Astrocyte of the hippocampus (primary cell): ENCODE results near the gene RSPH1.
A peak's percentile ranks its signal among the peaks of the same experiment; 100 is the strongest.
"Not testable (repeated sequence)": the region's sequence is repeated elsewhere in the genome, so short reads cannot be mapped to it uniquely, and the experiment has no call there.

Experiments
- DNase-seq: peaks from one replicate; pipeline ENCODE4 v3.0.0; 2011; ENCODE audit warnings: low read depth, low spot score

RSPH1 gene

DNA sequence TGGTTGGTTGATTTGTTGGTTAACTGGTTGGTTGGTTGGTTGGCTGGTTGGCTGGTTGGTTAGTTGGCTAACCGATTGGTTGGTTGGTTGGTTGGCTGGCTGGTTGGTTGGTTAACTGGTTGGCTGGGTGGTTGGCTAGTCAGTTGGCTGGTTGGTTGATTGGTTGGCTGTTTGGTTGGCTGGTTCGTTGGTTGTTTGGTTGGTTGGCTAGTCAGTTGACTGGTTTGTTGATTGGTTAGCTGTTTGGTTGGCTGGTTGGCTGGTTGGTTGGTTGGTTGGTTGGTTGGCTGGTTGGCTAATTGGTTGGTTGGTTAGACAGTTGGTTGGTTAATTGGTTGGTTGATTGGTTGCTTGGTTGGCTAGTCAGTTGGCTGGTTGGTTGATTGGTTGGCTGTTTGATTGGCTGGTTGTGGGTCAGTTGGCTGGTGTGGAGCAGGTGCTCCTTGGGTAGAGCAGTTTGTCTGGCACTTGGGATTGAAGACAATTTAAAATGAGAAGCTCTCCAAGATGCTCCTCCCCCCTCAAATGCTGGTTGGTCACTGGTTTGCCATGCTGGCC lies 6.9 kb downstream of the RSPH1 start:
- DNase-seq = no peak

DNA sequence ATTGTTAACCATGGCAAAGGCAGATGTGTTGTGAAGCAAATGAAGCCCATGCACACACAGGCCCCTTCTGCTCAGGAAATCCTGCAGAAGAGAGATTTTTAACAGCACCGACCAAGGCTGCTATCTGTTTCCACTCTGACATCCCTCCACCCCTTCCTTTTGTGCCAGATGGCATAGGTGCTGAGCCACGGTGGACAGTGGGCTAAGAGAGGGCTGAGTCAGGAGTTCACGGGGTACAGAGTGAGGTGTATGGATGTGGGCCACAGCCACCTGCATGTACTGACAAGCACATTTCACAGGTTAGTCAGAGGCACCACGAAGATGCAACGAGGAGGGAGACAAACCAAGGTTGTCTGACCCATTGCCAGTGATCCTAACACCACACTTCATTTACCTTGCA lies 9.5 kb downstream of the RSPH1 start:
- DNase-seq = no peak

DNA sequence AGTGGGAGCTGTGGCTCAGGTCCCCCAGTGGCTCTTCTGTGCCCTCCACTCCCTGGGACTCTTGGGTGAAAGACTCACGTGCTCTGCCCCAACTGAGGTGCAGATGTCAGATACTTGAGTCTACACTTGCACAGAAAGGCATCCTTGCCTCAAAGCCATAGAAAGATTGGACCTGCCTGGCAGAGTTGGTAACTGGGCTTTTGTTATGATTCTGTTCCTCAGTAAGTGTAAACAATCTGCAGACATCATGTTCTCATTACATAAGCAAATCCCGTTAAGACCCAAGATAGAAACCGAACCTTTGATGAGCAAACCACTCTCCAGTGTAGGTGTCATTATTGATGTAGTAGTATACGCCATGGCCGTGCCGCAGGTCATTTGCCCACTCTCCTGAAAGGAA lies 10.0 kb downstream of the RSPH1 start:
- DNase-seq = no peak

DNA sequence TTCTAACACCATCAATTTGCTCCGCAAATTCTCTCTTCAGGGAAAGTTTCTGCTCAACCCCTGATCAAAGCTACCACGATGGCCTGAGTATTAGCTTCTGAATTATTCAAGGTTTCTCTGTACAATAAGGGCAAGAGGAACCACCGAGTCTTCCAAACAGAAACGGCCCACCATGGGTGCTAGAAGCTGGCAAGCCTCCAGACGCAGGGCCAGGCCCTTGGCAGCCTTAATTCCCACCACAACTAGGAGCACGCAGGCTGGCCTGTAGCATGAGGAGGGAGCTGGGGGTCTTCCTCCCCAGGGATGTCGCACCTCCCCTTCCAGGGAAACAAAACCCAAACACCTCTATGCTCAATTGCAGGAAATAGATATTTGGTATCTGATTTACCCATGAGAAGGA lies 11.1 kb downstream of the RSPH1 start:
- DNase-seq = no peak

DNA sequence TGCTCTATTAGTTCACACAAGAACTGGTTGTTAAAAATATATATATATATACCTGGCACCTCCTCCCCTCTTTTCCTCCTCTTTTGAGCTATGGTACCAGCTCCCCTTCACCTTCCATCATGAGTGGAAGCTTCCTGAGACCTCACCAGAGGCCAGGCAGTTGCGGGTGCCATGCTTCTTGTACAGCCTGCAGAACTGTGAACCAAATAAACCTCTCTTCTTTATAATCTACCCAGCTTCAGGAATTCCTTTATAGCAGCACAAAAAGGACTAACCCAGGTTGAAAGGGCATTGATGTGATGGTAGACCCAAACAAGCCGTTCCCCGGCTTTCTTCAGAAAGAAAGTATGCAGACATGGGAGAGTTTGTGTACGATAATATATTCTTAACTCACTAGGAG lies 14.9 kb downstream of the RSPH1 start:
- no peak for DNase-seq

DNA sequence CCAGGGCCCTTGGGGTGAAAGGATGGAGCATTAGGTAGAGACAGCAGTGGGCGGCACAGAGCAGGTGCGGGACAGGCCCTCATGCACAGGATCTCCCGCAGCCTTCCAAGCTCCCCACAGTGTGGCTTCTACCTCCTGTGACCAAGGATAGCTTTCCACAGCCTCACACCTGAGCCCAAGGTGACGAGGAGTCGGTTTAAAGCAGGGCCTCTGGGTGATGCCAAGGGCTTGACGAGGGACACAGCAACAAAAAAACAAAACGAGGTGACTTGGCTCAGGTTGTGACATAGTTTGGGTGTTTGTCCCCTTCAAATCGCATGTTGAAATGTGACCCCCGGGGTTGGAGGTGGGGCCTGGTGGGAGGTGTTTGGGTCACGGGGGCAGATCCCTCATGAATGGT lies 15.3 kb downstream of the RSPH1 start:
- no peak for DNase-seq

DNA sequence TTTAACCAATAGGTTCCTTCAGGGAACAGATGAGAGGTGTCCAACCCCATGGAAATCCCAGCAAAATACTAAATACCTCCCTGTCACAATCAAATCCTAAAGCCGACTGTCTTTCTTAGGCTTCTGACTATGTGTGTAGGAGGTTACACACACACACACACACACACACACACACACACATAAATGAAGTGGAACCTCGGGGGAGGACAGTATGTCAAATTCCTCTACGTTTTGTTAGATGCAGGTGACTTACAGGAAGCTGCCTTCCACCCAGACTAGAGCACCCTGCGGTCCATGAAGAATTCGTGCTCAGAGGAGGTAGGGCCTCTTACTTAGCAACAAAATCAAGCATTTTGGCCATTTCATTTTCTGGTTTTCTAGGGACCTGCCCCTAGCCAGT lies 16.4 kb downstream of the RSPH1 start:
- no peak for DNase-seq

DNA sequence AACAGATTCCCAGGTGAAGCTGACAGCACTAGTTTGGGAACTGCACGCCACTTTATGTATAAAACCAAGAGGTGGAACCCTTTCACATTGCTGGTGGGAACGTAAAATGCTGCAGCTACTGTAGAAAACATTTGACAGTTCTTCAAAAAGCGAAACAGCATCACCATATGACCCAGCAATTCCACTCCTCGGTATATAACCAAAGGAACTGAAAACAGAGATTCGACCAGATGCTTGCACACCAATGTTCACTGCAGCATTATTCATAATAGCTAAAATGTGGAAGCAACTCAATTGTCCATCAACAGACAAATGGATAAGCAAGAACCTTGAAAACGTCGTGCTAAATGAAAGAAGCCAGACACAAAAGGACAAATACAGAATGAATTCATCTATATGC lies 17.5 kb downstream of the RSPH1 start:
- DNase-seq = no peak

DNA sequence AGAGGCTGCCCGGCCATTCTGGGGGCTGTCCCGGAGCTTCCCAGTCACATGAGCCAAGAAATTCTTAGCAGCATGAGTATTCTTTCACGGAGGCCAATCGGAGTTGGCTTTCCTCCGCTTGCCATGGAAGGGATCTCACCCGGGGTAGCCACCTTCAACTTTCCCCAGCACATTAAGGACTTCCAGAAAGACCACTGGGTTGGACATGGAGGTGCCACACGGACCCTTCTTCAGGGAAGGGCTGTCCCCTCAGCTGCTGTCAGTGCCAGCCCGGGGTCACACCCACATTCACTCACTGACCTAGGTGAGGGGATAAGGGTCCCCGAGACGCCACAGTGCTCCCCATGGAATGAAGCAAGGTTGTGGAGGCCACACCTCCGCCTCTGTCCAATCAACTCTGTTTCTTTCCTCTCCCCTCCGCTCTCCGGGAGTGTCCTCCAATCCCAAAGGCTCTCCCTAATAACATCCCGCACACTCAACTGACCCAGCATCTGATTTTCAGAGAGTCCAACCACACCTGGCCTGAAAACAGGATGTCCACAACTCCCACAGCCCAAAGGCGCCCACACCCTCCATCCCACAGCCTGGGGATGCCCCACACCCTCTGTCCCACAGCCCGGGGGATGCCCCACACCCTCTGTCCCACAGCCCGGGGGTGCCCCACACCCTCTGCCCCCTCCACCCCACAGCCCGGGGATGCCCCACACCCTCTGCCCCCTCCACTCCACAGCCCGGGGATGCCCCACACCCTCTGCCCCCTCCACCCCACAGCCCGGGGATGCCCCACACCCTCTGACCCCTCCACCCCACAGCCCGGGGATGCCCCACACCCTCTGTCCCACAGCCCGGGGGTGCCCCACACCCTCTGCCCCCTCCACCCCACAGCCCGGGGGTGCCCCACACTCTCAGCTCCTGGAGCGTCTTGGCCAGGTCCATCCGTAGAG lies 19.4 kb downstream of the RSPH1 start:
- no peak for DNase-seq

DNA sequence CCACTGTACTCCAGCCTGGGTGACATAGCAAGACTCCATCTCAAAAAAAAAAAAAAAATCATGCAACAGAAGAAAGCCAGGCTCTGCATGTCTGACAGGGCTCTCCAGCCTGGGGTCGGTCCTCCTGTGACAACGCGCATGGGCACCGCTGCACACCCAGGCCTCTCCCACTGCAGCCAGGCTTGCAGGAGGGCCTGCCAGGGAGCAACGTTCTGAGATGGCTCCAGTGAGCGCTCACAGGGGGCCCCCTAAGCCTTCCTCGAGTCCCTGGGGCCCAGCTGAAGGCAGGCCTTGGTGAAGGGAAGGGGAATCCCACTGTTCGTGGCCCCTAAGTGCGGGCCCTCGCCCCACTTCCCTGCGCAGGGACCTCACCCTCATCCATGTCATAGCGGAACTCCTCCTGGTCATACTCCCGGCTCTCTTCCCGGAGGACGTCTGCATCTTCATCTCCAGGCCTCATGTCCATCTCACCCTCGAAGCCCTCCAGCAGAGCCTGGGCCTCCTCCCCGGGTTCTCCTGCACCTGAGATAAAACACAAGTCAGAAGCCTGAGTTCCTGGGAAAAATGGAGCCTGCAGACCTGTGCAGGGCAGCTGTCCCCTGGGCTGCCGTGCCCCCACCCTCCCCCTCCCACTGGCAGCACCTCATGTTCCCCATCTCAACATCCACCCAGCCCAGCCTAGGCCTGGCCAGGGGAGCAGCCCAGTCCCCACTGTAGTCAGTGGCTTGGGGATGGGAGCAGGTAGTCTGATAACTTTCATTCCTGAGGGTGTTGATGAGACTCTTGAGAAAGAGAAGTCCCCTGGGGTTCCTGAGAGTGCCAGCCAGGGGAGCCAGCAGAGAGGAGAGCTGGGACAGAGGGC lies 20.3 kb downstream of the RSPH1 start:
- no peak for DNase-seq

DNA sequence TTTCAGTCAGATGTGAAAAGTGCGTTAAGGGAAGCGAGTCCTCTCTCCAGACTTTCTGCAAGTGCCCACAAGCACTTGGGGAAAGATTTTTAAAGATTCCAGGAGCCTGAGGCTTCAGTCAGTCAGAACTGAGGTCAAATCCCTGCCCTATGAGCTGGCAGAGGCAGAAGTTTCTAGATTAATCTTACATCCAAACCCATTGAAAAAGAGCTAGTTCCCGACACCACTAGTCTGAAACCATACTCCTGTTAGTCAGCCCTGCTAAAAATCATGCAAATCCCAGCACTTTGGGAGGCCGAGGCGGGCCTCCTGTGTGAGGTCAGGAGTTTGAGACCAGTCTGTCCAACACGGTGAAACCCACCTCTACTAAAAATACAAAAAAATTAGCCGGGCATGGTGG lies 21.0 kb downstream of the RSPH1 start:
- DNase-seq = no peak

DNA sequence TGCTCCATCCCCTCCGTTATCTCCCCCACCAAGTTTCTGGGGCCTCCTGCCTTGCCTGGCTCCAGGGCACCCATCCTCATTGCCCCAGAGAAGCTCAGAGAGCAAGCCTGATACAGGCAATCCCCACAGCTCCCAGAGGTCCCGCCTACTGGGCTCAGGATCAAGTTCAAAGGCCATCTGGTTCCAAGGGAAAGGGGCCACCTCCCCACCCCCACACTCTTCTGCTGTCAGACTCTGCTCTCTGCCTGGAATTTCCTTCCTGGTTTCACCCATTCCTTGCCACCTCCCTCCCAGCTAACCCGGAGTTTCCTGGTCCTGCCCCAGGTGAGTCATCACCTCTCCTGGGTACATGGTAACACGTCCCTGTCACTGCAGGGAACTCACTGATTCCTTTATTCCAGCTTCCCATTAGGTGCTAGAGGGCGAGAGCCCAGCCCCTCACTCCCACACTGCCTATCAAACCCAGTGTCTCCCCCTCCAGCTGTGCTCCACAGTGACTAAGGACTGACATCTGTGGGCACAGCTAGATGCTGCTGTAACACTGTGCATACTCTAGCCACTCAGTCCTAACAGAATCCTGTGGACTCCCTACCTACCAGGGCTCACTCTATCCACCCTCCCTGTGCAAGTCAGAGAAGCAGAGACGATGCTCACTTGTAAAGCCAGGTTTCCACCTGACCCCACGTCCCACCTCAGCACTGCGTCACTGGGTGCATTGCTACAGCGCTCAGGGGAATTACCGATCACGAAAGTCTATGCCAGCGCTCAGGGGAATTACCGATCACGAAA lies 21.8 kb downstream of the RSPH1 start:
- DNase-seq = peak; percentile 53

DNA sequence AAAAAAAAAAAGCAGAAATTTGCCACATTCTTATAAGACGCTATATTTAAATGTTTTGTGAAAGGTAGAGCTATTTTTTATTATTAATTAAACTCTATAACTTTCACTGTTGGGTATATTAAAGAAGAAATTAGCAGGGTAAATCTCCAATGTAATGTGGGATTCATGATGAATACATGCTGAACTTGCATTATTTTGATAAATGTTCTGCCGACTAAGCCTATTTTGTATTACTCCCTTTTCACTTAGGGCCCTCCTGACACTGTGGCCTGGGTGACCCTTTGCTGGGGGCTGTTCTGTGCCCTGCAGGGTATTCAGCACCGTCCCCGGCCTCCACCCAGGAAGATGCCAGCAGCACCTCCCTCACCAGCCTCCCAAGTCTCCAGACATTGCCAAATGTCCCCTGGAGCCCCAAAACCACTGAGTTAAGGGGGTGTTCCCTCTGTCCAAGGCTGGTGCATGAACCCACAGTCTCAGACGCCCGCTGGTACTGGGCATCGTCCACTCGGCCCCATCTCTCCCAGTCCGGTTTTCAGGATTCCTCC lies 22.5 kb downstream of the RSPH1 start:
- DNase-seq = no peak

DNA sequence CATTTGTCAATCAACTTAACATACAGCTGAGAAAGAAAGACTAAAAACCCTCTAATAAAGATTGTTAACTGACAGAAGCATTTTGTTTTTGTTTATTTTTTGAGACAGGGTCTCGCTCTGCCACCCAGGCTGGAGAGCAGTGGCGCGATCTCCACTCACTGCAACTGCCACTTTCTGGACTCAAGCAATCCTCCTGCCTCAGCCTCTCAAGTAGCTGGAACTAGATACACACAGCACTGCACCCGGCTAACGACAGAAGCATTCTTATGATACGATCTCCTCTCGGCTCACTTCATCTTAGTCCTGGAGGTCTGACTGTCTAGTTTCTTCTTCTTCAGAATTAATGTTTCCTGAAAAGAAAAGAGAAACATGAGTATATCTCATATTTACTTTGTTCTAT lies 23.5 kb downstream of the RSPH1 start:
- DNase-seq = no peak

DNA sequence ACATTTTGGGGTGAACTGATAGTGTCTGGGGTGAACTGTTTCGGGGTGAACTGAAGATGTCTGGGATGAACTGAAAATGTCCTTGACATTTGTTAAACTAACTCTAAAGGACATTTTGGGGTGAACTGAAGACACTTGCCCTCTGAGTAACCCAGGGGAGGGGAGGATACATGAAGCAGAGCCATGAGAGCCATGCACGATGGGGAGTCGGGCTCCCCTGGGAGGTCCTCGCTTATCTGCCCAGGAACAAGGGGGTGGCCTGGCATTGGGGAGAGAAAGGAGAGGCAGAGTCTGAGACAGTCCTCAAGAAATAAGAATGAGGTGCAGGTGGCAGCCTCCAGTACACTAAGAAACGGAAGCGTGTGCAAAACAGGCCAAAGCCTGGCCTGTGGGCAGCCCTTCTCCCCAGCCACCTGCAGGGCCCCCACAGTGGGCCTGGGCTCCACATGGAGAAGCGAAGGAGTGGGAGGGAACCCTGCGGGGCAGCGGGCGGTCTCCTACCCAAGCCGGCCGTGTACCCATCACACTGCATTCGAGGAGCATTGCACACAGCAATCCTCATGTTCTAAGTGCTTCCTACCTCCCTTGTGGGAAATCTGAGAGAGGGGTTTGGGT lies 24.2 kb downstream of the RSPH1 start:
- DNase-seq = no peak

DNA sequence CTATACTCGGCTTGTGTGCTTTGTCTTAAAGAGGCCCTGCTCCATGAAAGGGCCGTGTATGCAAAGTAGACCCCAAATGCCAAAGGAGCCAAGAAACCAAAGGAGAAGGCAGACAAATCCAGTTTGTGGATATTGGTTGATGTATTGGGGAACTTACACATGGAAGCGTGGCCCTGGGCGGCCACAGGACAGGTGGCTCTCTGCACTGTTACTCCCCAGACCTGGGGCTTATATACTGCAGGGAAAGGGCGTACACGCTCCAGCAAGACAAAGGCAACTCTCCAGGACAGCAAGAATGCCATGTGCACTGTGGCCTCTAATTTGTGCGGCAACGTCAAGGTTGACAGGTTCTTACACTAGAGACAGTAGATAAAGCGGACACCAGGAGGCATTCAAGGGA lies 24.8 kb downstream of the RSPH1 start:
- no peak for DNase-seq

DNA sequence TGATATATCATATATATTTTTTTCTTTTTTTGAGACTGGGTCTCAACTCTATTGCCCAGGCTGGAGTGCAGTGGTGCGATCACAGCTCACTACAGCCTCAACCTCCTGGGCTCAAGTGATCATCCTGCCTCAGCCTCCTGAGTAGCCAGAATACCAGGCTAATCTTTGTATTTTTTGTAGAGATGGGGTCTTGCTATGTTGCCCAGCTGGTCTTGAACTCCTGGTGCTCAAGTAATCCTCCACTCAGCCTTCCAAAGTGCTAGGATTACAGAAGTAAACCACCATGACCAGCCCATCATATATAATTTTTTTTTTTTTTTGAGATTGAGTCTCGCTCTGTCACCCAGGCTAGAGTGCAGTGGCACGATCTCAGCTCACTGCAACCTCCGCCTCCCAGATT lies 26.3 kb downstream of the RSPH1 start:
- DNase-seq = not testable (repeated sequence)

DNA sequence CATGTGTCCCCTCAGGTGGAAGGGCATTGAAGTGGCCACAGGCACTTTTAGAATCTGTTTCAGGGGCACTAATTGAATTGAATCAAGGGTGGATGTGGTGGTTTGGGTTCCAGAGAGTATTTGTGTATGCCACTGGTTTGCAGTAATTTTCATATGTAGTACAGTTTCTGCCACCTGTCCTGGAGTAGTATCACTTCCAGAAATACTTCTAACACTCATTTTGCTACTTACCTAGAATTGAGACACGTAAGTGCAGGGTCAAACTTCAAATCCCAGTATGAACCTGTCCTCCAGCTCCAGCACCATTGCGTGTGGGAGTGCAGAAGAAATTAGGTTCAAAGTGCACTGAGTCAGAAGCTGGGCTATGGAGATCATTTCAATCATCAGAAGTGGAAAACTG lies 26.8 kb downstream of the RSPH1 start:
- no peak for DNase-seq

DNA sequence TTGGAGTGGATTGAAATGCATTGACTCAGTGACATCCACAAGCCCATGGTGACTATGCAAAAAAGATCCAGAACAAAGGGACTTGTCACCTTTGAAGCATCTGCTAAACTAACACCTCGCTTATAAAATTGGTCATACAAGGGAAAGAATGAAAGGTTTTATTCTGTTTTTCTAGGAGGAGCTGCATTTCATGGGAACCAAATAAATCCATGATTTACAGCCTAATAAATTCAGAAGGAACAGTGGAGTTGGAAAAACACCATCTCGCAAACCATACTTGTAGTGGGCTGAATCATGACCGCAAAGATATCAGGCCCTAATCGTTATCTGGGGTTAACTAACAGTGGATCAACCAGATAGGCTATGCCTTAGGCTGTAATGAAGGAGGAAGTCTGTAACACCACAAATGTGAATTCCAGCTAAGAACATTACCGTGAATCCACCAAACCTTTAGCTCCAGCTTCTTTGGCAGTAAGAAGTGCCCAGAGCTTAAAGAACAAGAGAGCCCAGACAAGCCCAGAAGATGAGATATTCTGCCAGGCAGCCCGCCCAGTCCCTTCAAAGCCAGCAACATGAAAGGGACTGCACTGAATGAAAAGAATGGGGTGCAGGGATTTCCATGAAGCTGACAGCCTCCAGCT lies 27.4 kb downstream of the RSPH1 start:
- peak; percentile 11 for DNase-seq
